ENCODE data around the gene G3BP2.
A peak's percentile ranks its signal among the peaks of the same experiment; 100 is the strongest.

Gene G3BP2

GRCh38 chr4:75673027-75673958, at the start of gene G3BP2:
Gene G3BP2 (minus strand): TSS chr4:75673411. CDS start chr4:75662025, 11,386 bp downstream.
- Histone ChIP-seq H2AFZ (ENCODE audit: low read depth, low read length, severe bottlenecking) (peak within 1 kb of the TSS; percentile 43), H3K9me2 (replicated peaks; ENCODE audit: insufficient read depth, low read length) (no peaks in the 10 kb centered on the region), H3K4me2 (ENCODE audit: low read depth, low read length, poor library complexity, severe bottlenecking) (peak within 1 kb of the TSS; percentile 91), H3K27ac (ENCODE audit: low read depth, low read length) (peak within 1 kb of the TSS; percentile 76), H3K9me3 (ENCODE audit: insufficient read depth, low read length) (no peaks in the 10 kb centered on the region), H4K20me1 (ENCODE audit: low read depth, low read length) (peaks cover 20% of the 10 kb centered on the region), H3K79me2 (ENCODE audit: insufficient read depth, low read length) (peaks cover 47% of the 10 kb centered on the region), H3F3A (ENCODE audit: insufficient read depth) (peaks cover 3% of the 10 kb centered on the region; the same call in 1 of the 2 replicates), H3K36me3 (ENCODE audit: low read length) (no peaks in the 10 kb centered on the region), H3K4me3 (ENCODE audit: insufficient read depth, low read length, poor library complexity, severe bottlenecking) (peak within 1 kb of the TSS; percentile 81), H3K27me3 (ENCODE audit: low read length) (no peaks in the 10 kb centered on the region), H3K9ac (ENCODE audit: low read length) (peak within 1 kb of the TSS; percentile 98)
- TF ChIP-seq CTCF (IDR thresholded peaks at IDR 0.05; ENCODE audit: insufficient read depth, low read length, poor library complexity, severe bottlenecking) (no peak), EZH2phosphoT487 (conservative IDR thresholded peaks at IDR 0.05; ENCODE audit: low read length) (no peak)

GRCh38 chr4:75722417-75722816, 49.2 kb upstream of the G3BP2 start:
- H3K27ac ChIP-seq (ENCODE audit: low read depth, low read length), result no peak overlapping the region
- no peaks in the 10 kb centered on the region for H3K36me3 ChIP-seq (ENCODE audit: low read length)
- no peaks in the 10 kb centered on the region for H4K20me1 ChIP-seq (ENCODE audit: low read depth, low read length)
- no peaks in the 10 kb centered on the region for H3K9me3 ChIP-seq (ENCODE audit: insufficient read depth, low read length)
- TF ChIP-seq CTCF (IDR thresholded peaks at IDR 0.05; ENCODE audit: insufficient read depth, low read length, poor library complexity, severe bottlenecking) (no peak), EZH2phosphoT487 (conservative IDR thresholded peaks at IDR 0.05; ENCODE audit: low read length) (no peak)
- no peak overlapping the region for H3K4me2 ChIP-seq (ENCODE audit: low read depth, low read length, poor library complexity, severe bottlenecking)
- H3K4me3 ChIP-seq (ENCODE audit: insufficient read depth, low read length, poor library complexity, severe bottlenecking), result no peak overlapping the region
- H3F3A ChIP-seq (ENCODE audit: insufficient read depth), result no peaks in the 10 kb centered on the region
- H3K27me3 ChIP-seq (ENCODE audit: low read length), result no peaks in the 10 kb centered on the region
- H3K9me2 ChIP-seq (replicated peaks; ENCODE audit: insufficient read depth, low read length), result no peaks in the 10 kb centered on the region
- no peak overlapping the region for H2AFZ ChIP-seq (ENCODE audit: low read depth, low read length, severe bottlenecking)
- no peak overlapping the region for H3K9ac ChIP-seq (ENCODE audit: low read length)
- peaks cover 21% of the 10 kb centered on the region; the same call in 1 of the 2 replicates for H3K79me2 ChIP-seq (ENCODE audit: insufficient read depth, low read length)

- Histone ChIP-seq H3K9me2 (replicated peaks; ENCODE audit: insufficient read depth, low read length) (no peaks in the 10 kb centered on the region), H2AFZ (ENCODE audit: low read depth, low read length, severe bottlenecking) (no peak overlapping the region), H3K27ac (ENCODE audit: low read depth, low read length) (no peak overlapping the region), H3K79me2 (ENCODE audit: insufficient read depth, low read length) (peaks cover 5% of the 10 kb centered on the region; the same call in 1 of the 2 replicates), H3F3A (ENCODE audit: insufficient read depth) (no peaks in the 10 kb centered on the region), H3K9ac (ENCODE audit: low read length) (no peak overlapping the region), H3K4me2 (ENCODE audit: low read depth, low read length, poor library complexity, severe bottlenecking) (no peak overlapping the region), H3K36me3 (ENCODE audit: low read length) (no peaks in the 10 kb centered on the region), H3K27me3 (ENCODE audit: low read length) (no peaks in the 10 kb centered on the region), H4K20me1 (ENCODE audit: low read depth, low read length) (no peaks in the 10 kb centered on the region), H3K9me3 (ENCODE audit: insufficient read depth, low read length) (no peaks in the 10 kb centered on the region), H3K4me3 (ENCODE audit: insufficient read depth, low read length, poor library complexity, severe bottlenecking) (no peak overlapping the region)
- no peak for TF ChIP-seq CTCF (IDR thresholded peaks at IDR 0.05; ENCODE audit: insufficient read depth, low read length, poor library complexity, severe bottlenecking)
- no peak for TF ChIP-seq EZH2phosphoT487 (conservative IDR thresholded peaks at IDR 0.05; ENCODE audit: low read length)
Observed at GRCh38 chr4:75718529-75718928, 45.3 kb upstream of the G3BP2 start.

All from SU-DHL-6 (cell line).